Measurements from ENCODE around the gene SENP8.

The SENP8 gene

GRCh38 chr15:72155003-72155621 lies 36.9 kb downstream of the SENP8 start:
- Histone ChIP-seq H3K27ac (peak overlapping the region; percentile 51 to 64), H3K4me3 (peak overlapping the region; percentile 66)
- TF ChIP-seq CTCF (IDR thresholded peaks at IDR 0.05) = no peak
- DNase-seq (ENCODE audit: low spot score) = no peak

DNA sequence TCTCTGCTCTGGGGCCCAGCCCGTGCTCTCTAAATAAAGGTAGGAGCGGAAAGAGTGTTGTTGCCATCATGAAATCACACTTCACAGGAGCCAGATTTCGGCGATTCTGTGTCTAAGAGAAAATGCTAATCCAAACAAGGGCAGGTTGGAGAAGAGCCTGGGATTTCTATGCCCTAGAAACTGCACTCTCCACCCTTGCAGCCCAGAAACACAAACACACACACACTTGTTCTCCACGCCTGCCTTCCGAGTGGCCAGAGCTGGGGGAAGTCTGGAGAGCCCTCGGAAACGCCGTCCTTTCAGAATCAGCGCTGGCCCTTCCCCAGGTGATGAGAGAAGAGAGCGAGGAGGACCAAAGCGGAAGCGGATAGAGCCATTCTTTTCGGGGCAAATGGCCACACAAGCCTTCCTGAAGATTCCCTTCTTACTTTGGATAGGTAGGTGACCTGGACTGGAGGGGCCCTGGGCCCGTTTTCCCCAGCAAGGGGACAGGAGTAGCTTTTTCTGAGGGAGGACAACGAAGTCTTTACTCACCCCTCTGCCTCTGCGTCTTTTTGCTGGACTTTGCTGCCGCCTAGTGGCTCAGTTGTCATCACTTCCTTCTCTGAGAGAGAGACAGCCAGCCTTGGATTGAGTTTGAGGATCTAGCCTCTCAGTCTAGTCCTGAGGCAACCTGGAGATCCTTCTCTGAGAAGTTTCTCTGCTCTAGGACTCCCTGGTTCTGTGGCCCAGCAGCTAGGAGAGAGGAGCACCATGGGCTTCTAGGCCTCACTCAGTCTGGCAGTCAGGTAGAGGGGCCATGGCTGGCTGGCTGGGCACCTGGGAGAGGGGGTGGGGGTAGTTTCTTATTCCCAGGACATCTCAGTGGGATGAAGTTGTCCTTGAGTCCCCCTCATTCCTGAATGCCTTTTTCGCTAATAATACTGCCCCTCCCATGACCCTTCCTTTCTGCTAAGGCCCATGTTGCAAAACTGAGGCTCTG lies 37.7 kb downstream of the SENP8 start:
- no peak for DNase-seq (ENCODE audit: low spot score)
- H3K4me3 ChIP-seq = peak overlapping the region; percentile 66
- peak; percentile 45 for TF ChIP-seq CTCF (IDR thresholded peaks at IDR 0.05)
- H3K27ac ChIP-seq = peak overlapping the region; percentile 51 to 64

GRCh38 chr15:72156928-72157327 lies 38.7 kb downstream of the SENP8 start:
- no peak for TF ChIP-seq CTCF (IDR thresholded peaks at IDR 0.05)
- no peak overlapping the region for H3K4me3 ChIP-seq
- H3K27ac ChIP-seq = no peak overlapping the region
- no peak for DNase-seq (ENCODE audit: low spot score)

GRCh38 chr15:72160696-72161245 lies 42.6 kb downstream of the SENP8 start:
- no peak for DNase-seq (ENCODE audit: low spot score)
- H3K4me3 ChIP-seq = no peak overlapping the region
- H3K27ac ChIP-seq = no peak overlapping the region
- TF ChIP-seq CTCF (IDR thresholded peaks at IDR 0.05) = no peak

GRCh38 chr15:72161361-72162132 lies 43.3 kb downstream of the SENP8 start:
- DNase-seq (ENCODE audit: low spot score) = no peak
- H3K27ac ChIP-seq = no peak overlapping the region
- no peak for TF ChIP-seq CTCF (IDR thresholded peaks at IDR 0.05)
- H3K4me3 ChIP-seq = no peak overlapping the region

GRCh38 chr15:72162569-72162968 lies 44.4 kb downstream of the SENP8 start:
- TF ChIP-seq CTCF (IDR thresholded peaks at IDR 0.05) = no peak
- Histone ChIP-seq H3K4me3 (no peak overlapping the region), H3K27ac (no peak overlapping the region)
- no peak for DNase-seq (ENCODE audit: low spot score)

Data from coronary artery (tissue), 2 donors.